HG03039 (cell line): ENCODE data around the gene ARGLU1.

Experiments used
- ATAC-seq: cut with Tn5 transposase; IDR thresholded peaks from one replicate; pipeline ENCODE4 v1.9.1; 2021; ENCODE audit warnings: mild to moderate bottlenecking, moderate library complexity; ENCODE audit not compliant: unreplicated experiment

ARGLU1 gene

DNA sequence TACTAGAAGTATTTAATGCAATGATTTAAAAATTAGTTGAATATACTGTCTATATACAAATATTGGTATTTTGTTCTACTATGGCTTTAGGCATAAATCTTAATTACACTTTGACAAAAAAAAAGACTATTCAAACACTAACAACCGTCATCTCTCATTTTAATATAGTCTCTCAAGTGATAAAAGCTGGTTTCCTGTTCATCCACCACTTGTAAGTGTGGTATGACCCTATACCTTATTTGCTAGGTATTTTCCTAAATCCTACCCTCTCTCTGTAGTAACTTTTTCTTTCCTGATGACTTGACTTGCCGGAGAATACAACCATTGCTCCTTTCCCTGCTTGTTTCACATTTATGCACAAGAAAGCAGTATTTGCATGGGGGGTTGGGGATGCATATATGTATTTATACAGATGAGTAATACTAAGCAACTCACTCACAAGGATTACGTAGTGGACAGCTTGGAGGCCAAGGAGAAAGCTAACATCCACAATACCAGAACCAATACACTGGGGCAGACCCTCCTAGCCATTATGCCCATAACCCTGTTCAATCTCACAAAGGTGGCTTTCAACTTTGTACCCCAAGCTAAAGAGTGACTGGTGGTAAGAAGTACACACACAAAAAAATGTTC, 19.8 kb downstream of the ARGLU1 start:
- no peak for ATAC-seq

DNA sequence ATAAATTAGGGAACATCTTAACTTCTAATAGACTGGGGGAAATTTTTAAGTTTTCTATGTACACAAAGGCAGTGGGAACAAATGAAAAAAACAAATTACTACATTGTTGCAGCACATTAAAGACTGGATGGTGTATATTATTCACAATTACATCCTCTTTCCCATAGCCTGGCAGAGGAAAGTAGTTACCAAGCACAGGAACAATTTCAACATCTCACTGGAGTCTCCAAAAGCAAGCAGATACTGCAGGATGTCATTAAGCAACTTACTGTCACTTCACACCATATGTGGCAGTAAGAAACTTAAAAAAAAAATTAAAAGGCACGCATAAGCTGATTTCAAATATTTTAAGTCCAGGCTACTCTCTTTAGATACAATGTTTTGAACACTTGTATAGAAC, 26.1 kb downstream of the ARGLU1 start:
- no peak for ATAC-seq

DNA sequence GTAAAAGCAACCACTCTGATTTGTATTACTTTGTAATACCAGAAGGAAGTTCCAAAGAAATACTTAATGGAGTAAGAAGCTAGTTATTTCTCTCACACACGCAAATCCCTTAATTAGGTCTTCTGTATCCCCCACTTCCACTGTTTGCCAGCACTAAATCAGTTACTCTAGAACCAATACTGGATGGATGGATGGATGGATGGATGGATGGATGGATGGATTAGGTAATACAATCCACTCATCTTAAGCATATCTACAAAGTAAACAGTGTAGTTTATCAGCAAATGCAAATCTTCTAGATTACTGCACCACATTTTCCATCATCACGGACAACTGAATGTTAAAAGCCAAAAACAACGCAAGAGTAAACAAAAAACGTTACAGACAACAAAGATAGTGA, 27.3 kb downstream of the ARGLU1 start:
- ATAC-seq, result no peak

DNA sequence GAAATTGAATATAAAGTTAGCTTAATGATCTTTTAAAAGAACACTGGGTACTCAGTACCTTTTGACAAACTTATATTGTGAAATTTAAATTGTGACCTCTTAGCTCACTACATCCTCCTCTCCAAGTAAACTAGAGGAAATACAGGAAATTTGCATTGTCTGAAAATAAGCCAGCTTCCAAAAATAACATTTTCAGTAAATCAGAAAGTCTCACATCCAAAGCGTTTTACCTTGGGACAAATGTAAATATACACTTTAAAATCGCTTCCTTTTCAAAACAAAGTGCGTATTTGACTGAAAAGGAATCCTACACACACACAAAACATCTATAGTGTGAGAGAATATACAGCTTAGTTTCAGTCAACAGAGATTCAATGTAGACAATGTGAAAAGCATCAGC, 30.4 kb downstream of the ARGLU1 start:
- ATAC-seq, result no peak

DNA sequence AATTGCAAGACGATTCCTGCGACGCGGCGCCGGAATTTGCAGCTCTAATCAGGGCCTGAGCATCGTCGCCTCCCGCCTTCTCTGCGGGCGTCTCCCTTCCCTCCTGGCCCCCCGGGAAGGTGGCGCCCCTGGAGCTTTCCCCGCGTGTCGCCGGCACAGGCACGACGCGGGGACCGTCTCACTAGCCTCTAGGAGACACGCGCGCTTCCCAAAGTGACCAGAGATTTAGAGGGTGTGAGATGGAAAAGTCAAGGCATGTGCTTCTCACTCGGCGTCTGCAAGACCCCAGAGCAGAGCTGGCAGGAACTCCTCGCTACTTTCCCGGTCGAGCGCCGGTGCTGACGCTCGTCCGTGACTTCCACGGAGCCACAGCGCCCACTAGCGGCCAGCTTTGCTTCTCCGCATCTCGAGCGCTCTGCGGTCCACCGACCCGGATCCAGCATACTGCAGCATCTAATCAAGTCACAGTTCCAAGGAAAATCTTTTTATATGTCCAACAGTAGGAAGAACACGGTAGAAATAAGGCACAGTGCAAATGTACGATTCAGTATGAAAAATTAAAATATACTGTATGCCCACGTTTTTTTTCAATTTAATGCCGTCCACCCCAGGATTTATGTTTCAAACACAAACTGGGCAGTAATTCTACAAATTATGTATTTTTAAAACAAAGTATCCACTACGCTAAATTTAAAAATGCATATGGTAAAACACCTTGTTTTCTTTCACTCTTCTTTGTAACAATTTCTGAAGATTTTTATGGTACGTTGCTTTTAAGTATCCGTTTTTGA, 31.5 kb downstream of the ARGLU1 start:
- ATAC-seq, result peak; percentile 27

DNA sequence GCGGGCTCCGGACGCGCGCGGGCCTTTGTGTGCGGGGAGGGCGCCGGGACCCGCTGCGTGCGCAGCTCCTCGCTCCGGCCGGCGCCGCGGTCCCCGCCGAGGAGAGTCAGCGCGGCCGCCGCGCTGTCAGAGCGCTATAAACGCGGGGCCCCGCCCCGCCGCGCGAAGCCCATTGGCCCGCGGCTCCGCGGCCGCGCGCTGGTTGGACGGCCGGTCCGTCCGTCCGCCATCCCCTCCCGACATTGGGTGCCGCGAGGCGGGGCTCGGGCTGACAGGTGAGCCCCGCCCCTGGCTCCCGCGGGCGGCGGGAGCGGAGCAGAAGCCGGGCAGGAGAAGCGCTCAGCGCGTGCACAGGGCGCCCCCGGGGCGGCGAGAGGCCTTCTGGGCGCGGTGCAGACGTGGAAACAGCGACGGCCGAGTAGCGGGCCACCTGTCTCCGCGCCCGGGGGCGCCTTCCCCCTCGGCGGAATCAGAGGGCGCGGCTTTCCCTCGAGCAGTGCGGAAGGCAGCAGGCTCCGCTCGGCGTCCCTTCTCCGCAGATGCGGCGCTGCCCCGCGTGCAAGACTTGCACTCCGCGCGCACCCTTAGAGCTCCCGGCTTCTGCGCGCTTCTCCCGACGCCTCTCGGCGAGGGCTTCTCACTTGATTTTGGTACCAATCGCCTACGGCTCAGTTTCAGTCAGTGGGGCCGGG, 32.2 kb downstream of the ARGLU1 start, which contains the start of gene EFNB2:
TSS of gene EFNB2 (minus strand) at position 111 of the 692 bp plus-strand sequence. CDS start 698 bp downstream, outside the sequence.
- ATAC-seq, result peak; percentile 96

DNA sequence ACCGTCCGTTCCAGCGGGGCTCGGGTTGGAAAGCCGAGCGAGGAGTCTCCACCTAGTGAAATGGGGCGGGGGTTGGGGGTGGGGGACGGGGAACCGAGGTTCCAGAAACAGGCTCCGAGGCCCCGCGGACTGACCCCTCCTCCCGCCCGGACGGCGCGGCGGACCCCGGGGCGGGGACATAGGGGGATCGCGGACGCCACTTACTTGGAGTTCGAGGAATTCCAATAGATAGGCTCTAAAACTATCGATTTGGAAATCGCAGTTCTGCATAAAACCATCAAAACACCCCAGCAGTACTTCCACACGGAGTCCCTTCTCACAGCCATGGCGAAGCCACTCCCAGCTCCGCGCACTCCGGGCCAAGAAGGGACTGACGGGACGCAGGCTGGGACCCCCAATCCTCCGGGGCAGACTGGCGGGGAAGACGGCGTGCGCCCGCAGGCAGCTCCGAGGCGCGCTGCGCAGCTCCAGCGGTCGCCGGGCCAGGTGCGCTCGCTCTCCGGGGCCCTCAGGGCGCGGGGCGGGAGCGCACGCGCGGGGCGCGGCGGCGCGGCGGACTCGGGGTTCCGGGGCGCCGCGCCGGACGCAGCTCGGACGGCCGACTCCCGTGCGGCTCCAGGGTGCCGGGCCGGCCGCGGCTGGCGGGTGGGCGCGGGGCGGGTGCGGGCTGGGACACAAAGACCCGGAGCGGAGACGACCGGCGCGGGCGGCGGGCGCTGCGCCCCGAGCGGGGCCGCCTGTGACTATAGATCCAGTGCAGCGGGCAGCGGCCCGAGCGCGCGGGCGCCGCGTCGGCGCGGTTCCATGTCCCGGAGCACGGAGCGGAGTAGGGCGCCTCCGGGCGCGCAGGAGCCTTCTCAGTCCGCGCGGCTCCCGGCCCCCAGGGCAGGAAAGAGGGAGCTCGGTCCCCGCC, 33.0 kb downstream of the ARGLU1 start:
- peak; percentile 18 for ATAC-seq

DNA sequence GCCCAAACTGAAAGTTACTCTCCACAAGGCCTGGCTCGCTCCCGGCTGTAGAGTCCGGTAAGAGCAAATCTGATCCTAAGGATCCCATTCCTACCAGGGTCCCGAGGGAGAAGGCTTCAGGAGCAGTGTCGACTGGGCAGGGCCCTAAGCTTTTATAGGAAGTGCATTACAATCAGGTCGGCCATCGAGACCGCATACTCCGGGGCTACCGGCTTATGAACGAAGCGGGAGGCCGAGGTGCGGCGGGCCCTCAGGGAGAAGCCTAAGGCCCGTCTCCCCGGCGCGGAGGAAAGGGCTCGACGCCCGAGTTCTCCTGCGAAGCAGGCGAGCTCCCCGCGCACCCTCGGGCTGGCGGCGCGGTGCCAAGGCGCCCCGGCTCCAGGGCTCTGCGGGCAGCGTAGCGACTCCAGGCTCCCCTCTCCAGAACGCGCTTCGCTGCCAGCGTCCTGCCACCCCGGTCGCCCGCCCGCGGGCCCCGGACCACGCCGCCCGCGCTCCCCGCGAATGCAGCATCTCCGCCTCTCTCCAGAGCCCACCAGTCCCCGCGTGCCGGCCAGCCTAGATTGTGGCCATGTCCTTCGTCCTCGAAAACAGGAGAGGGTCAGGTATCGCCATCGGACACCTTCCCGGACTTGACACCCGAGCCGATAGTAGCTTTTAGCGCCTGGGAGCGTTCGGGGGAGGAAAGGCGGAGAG, 33.8 kb downstream of the ARGLU1 start:
- no peak for ATAC-seq

DNA sequence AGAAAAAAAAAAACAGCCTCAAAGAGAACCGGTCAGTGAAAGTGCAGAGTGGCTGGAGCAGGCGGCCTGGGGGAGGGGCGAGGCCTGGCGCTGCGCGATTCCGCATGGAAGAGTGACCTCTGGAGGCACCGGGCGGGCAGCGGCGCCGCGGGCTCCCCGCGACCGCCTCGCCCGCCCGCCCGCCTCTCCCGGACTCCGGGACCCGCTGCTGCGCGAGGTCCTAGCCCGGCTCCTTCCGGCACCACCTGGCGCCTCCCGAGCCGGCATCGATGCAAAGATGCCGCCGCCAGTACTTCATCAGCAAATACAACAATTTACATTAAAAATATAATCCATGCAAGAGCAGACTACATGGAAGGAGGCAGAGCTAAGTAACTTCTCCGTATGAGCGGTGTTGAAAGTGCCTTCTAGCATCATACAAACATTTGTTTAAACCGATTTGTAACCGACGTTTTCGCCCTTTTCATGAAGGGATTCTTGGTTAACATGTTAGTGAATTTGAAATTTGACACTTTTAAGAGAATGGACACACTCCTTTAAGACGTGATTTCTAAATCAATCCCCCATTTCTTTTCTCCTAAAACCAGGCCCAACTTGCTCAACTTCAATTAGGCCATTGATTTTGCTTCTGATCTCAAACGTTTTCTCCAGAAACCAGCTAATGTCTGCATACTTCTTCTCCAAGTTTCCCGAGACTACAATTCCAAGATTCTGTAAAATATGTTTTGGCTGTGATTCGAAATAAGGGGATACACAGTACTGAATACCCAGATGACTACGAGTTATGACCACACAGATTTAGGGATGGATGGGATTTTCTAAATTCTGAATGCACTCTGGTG, 34.6 kb downstream of the ARGLU1 start:
- ATAC-seq, result no peak

DNA sequence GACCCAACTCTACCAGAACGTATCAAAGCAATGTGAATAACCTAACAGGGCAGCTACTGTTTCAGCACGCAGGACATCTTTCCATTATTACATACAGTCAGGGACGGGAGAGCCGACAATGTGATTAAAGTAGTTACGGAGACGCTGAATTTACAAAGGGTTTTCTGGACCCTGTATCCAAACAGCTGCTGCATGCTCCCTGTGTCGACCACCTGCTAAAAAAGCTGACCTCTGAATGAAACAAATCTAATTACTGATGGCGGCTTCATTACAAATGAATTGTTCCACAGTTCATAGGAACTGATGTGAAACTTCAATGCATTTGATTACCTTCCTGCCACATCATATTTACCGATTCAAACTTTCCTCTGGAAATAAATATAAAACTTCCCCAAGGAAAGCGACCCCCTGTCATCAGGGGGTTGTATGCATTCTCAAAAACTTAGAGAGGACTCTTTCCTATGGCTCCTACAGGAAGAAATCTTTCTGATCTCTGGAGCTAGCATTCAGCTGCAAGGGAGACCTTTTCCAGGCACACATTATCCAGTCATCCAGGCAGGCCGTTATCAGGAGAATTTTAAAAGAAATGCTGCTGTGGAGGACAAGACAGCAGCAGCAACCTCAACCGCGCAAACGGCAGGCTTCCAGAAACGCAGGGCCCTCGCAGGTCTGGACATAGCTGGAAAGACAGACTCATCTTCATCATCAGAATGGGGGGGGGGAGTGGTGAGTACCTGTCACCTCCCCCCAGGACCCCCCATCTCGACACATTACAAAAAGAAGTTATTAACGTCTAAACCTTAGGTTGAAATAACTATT, 35.6 kb downstream of the ARGLU1 start:
- no peak for ATAC-seq

DNA sequence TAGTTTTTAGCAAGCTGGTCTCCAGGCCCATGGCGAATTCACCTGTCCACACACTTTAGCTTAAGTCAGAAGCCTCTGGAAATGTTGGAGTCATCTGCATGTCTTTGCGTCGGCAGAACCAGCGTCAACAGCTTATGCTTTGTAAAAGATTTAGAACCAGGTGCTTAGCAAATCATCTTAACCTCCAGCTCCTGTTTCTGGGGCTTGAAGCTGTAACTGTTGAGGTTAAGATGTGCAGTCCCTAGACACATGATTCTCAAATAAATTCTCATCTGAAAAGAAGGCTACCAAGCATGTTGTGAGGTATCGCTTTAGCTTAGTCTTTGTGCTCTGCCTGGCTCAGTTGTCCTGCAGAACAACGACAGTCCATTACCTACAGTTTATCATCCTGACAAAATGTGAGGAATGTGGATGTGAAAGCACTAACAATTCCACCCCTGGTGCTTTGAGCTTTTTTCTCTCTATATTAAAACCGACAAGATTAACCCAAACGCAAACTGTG, 36.9 kb downstream of the ARGLU1 start:
- no peak for ATAC-seq

DNA sequence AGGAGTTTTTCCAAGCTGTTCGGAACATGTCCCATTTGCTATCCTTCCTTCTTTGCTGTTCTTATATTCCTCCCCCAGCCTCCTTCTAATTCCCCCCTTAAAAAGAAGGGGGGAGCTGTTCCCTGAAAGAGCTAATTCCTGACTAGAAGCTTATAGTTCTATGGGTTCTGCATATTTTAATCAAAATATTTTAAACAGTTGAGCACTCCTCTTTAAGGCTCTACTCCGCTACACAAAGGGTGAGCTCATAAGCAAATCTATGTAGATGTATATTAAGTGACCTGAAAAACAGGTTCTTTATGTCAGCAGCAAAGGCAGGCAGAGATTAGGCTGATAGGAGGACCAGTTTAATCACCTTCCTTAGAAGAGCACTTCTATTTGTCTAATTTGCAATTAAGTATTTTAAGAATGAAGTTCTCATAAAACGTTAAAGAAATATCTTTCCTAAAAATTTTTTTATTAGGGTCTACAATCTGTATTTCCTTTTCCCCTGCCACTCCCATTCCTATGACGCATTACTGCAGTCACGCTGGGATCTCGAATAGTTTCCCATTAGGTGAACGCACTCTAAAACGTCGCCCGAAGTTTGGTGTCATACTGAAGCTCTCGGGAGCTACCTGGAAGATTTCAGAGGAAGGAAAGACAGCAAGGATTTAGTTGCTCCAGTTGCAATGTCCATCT, 37.6 kb downstream of the ARGLU1 start:
- no peak for ATAC-seq

DNA sequence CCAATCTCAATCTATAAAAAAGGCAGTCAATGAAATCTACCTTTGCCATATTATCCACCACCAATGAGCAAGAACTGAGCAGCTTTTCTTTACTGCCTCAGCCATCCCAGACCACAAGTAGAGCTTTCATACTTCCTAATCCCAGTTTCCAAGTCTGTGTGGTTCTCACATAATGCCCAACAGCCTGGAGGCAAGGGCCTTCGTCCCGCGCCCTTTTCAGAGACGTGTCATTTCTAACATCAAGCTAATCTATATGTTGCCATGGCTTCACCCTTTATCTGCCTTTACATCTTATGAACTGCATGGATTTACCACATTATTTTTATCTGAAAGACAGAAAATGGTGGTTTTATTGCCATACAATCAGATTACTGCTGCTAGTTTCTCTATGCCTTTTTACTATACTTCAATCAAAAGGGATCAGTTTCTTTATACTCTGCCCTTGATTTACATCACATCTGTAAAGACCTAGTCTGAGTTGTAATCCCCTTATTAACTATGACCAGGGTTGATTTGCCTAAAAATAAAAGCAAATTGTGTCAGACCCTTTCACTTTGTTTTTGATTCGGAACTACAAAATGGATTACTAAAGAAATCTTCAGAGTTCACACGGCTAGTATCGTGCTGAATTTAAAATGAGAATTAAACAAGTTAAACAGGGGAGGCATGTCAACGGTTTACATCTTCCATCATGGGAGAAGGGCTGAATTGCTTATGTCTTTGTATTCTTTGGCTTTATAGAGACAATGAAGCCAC, 38.3 kb downstream of the ARGLU1 start:
- no peak for ATAC-seq

DNA sequence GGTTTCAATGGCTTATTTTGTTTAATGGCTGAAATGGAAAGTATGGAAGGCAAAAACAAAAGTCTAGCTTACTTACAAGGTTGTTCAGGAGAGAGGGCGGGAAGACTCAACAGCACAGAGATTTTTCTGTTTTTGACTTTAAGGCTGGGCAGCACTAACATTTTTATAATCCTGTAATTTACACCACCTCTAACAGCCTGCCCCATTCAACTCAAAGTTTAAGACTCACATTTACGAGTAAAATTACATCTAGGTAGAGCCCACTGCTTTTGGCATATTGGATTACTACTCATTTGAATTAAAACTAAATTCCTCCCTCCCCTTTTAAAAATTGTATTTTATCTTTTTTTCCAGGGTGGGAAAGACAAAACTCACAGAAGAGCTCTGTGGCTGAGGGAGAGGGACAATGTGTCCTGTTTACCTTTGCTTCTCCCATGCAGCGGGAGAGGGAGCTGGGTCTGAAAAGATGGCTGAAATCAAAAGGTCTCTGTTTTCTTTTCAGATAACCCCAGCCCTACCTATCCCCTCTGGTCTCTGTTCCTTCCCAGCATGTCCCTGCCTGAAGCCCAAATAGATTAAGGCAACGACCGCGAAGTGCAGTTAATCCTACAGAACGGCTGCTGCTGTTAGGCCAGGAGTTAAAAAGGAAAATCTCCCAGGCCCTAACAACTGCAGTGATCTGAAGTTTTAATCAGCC, 39.1 kb downstream of the ARGLU1 start:
- no peak for ATAC-seq

DNA sequence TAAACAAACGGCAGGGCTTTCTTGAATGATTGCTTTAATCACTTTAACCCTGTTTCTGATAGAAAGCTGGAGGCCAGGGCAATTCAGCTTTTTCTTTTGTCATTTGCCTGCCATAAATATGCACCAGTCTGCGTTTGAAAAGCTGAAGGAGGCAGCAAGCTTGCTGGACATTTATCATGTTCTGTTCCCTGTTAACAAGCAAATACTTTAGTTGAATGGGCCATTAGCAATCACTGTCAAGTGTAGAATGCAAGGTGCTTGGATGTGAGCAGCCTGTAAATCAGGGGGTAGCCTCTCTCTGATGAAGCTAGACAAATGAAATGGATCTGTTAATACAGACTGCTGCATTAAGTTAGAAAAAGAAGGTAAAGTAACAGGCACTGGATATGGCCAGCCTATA, 40.1 kb downstream of the ARGLU1 start:
- ATAC-seq, result no peak

DNA sequence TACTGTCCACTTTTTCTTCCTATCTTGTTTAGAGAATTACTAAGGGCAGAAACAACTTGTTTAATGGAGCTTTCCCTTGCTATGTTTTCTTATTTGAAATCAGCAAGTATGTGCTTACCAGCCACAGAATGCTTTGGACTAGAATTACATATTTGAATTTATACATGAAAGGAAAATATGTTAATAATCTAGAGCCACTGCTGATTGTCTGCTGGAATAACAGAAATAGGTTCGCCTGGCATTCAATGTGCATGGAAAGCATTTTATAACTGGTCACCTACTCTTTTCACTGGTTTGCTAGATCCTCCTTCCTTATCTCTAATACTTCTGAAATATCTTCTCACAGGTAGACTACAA, 40.5 kb downstream of the ARGLU1 start:
- no peak for ATAC-seq
